NOMO-1 treated with DMSO at 0.1 percent for 48 hours (cell line): ENCODE data around the gene RBM18.

Source experiments
- DNase-seq: peaks from one replicate; lab custom pipeline; 2025; ENCODE audit not compliant: unreplicated experiment; lab: John Stamatoyannopoulos, UW

RBM18 gene

DNA sequence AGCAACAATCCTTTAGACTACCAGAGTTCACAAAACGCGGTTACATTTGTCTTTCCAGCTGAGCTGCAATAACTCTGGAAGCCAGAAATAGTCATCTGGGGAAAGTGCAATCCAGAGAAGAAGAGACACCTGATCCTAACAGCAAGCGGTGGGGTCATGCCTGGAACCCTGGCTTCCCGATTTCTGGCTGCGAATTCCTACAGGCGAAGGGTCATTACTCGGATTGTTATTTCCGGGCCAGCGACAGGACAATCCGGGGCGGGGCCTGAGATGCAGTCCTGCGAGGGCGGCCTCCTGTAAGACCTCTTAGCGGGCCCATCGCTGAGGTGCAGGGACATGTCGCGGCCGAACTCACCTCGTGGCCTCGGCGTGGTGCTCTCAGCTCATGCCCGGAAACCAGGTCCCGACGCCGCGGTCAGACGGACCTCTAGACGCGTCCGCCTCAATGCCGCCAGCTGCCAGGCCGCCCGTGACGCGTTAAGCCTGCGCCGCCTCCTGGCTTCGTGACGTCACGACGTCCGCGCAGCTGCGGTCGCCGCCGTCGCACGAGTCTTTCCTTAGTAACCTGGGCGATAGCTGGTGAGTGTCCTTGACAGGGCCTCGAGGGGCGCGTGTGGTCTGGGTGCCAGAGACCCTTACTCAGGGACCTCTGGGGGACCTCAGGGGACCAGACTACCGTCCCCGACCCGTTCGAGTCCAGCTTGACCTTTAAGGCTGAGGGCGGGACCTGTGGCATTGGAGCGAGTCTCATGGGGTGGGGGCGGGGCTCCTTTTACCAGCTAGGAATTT, at the start of gene RBM18, which contains the start of gene MRRF:
Gene RBM18 (minus strand): TSS at position 481 of the 789 bp plus-strand sequence. CDS start 3,348 bp downstream, outside the sequence.
Gene MRRF (plus strand): TSS at position 523 of the 789 bp plus-strand sequence. CDS start 6,010 bp downstream, outside the sequence.
- DNase-seq = peak; percentile 81

DNA sequence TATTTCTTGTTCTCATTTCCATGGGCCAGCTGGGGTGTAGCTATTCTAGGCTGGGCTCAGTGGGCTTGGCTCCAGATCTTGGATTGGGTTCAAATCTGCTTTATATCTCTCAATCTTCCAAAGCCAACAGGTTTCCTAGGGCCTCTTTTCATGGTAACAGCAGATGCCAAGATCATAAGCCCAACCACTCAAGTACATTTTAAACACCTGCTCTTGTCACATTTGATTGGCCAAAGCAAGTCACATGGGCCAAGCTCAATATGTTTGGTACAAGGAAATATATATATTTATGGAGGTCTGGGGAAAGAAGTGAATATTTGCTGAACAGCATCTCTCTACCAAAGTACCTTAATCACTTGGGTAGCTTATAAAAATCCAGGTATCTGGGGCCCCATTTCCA, 49.5 kb upstream of the RBM18 start:
- DNase-seq = no peak

DNA sequence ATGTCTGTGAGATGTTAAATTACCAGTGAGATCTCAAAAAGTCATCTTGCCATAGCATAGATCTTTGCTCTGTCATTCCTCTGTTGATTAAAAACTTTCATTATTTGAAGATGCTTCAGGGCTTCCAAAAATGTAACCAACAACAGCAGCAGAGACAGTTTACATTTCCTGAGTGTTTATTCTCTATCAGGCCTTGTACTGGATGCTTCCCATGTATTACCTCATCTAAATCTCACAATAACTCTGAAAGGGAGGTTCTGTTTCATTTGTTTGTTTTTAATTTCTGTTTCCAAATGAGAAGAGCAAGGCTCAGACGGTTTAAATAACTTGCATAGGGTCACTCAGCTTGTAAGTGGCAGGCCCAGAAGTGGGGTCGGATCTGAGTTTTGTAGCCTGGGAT, 45.2 kb upstream of the RBM18 start:
- no peak for DNase-seq

DNA sequence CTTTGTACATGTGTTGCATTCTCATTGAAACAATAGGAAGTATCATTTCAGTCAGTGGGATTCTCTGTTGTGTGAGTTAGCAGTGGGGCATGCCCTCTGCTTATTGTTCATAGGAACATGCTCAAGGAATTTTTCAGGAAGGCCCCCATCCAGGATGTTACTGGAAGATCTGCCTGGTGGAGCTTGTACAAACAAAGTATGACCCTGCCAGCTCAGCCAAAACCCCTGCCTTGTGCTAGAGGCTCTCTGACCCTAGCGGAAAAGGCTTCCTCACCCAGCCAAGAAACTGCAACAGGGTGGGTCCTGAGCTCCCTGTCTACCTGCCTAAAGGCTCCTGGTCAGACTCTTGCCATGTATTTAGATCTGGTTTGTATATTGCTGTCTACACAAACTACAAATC, 43.3 kb upstream of the RBM18 start:
- no peak for DNase-seq

GRCh38 chr9:122307061-122307460, 42.4 kb upstream of the RBM18 start:
- no peak for DNase-seq

GRCh38 chr9:122302237-122303093, 37.8 kb upstream of the RBM18 start:
- no peak for DNase-seq

GRCh38 chr9:122297512-122297911, 32.9 kb upstream of the RBM18 start:
- DNase-seq = peak; percentile 51

DNA sequence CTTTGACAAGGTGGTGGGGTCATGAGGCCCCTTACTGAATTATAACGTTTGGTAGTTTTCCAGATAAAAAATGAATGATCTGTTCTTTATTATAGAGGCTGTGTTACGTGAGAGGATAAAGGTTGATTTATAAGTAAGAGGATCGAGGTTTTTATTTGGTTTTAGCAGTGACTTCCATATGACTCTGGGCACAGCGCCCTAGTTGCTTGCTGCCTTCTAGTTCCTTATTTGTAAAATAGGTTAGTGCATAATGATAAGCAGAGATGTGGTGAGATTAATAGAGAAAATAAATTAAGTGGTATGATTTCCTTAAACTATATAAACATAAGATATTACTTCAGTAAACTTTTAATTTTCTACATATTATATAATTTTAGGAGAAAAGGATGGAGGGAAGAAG, 29.9 kb upstream of the RBM18 start:
- DNase-seq = no peak

- no peak for DNase-seq
Measured at GRCh38 chr9:122291458-122291857, 26.8 kb upstream of the RBM18 start.

- DNase-seq = no peak
Measured at GRCh38 chr9:122287214-122287720, 22.6 kb upstream of the RBM18 start.

DNA sequence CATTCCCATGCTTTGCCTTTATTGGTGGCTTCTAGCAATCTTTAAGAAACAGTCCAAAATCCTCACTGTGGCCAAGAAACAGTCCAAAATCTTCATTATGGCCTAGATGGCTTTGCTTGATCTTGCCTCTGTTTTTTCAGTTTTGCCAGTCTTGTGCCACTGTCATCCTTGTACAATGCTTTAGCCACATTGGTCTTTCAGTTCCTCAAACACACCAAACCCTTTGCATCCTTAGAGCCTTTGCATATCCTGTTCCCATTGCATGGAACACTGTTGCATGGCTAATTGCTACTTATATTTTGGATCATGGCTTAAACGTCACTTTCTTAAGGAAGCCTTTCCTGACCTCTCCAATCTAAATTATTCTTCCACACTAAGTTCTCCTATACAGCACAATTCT, 22.1 kb upstream of the RBM18 start:
- DNase-seq = peak; percentile 1

DNA sequence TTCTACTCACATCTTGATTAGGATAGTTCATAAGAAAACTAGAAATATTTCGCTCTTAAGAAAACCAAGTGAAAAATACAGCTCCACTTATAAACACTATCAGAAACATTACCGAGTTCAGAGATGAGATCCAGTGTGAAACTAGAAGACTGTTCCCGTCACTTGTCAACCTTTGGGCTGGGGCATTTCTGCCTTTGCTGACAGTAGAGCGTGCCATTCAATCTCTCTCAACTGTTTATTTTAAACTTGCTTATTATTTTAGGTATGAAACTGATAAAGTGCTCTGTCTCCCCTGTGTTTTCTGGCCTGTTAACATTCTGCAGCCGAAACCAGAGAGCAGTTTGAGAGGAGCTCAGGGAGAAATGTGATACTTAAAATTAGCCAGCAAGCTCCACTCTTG, 16.7 kb upstream of the RBM18 start:
- DNase-seq = no peak

GRCh38 chr9:122277285-122277897, 12.8 kb upstream of the RBM18 start:
- no peak for DNase-seq

DNA sequence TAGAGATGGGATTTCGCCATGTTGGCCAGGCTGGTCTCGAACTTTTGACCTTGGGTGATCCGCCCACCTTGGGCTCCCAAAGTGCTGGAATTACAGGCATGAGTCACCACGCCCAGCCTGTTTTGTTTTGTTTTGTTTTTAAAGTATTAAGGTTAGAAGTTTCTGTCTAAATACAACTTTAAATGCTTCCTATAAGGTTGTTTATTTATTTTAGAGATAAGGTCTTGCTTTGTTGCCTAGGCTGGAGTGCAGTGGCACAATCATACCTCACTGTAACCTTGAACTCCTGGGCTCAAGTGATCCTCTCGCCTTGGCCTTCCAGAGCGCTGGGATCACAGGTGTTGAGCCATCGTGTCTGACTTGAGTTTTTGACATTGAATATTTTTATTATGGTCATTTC, 11.5 kb upstream of the RBM18 start:
- DNase-seq = no peak

DNA sequence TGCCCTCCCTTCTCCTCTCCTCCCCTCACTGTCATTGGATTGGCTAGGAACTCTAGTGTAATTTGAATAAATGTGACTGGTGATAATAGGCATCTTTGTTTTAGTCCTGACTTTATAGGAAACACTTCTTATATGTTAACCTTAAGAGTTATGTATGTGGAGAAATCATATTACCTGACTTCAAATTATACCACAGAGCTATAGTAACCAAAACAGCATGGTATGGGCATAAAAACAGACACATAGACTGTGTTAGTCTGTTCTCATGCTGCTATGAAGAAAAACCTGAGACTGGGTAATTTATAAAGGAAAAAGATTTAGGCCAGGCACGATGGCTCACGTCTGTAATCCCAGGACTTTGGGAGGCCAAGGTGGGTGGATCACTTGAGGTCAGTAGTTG, 9.4 kb upstream of the RBM18 start:
- no peak for DNase-seq

- DNase-seq = no peak
Measured at GRCh38 chr9:122268041-122268814, 3.6 kb upstream of the RBM18 start.

DNA sequence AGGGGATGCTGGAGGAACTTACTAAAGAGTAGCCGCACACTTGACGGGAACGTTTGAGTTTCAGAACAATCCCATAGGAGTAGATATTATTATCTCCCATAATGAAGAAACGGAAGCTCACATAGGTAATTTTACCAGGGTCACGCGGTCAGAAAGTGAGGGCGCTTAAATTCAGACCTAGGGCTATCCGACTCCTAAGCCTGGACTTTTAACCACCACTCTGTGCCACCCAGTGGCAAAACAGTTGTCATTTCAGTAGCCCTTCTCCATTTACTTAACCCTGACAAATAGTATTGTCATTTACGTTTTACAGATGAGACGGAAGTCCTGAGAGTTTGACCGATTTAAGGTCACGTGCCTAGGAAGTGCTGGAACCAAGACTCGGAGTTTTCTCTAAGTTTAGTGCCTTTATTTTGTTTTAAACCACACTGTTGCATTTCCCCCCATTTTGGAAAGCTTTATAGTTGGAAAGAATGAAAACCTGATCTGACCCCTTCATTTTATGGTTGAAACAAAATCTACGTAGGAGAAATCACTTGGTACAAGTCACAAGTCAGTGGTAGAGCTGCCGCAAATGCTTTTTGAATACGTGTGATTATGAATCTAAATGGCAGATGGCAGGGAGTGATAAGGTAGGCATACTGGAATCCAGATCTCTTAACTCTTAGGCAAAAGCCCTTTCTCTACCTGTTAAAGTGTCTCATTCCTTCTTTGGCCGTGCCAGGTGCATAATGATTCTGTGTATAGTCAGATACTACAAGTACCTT, 692 bp upstream of the RBM18 start:
- peak; percentile 73 for DNase-seq

DNA sequence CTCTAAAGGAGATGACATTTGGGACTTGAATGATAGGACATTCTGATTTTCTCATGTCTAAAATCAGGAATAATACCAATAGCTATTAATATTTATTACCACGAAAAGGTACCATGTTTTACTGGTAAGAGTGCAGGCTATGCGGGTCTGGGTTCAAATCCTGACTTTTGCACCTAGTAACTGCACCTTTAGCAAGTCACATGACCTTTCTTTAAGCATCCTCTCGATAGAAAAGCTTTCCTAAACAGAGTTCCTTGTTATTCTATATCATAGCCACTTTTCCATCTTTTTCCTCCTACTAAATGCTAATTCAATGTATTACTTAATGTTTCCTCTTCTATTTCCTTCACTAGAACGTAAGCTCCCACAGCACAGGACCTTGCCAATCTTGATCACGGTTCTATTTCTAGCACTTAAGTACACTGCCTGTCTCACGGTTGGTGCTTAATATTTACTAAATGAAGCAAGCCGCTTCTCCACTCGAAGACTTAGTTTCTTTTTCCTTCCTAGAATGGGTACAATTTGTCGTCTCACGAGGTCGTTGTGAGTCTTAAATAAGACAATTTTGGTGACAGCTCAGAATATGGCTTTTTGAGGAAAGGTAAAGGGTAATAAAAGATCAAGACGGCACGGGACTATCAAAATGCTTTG, 816 bp downstream of the RBM18 start:
- DNase-seq = peak; percentile 16

- DNase-seq = no peak
Measured at GRCh38 chr9:122262073-122262472, 2.6 kb downstream of the RBM18 start.
